NCI-H69 (cell line): ENCODE results near the gene COL28A1.
"Not testable (repeated sequence)": the region's sequence is repeated elsewhere in the genome, so short reads cannot be mapped to it uniquely, and the experiment has no call there.

Experiments
- DNase-seq: peaks from one replicate; lab custom pipeline; 2025; lab: John Stamatoyannopoulos, UW

The COL28A1 gene

GRCh38 chr7:7561591-7561990, 25.9 kb upstream of the COL28A1 start:
- not testable (repeated sequence) for DNase-seq

GRCh38 chr7:7557252-7557651, 21.6 kb upstream of the COL28A1 start:
- DNase-seq = no peak

GRCh38 chr7:7556852-7557251, 21.2 kb upstream of the COL28A1 start:
- no peak for DNase-seq

GRCh38 chr7:7554649-7555575, 19.2 kb upstream of the COL28A1 start:
- peak; percentile 99 for DNase-seq

- peak; percentile 98 for DNase-seq
These were observed 18.4 kb upstream of the COL28A1 start for GRCh38 chr7:7554021-7554432.

- peak; percentile 45 for DNase-seq
These were observed 17.7 kb upstream of the COL28A1 start for GRCh38 chr7:7553386-7553785.

- DNase-seq = no peak
These were observed 16.5 kb upstream of the COL28A1 start for GRCh38 chr7:7552199-7552598.

GRCh38 chr7:7550663-7551062, 15.0 kb upstream of the COL28A1 start:
- no peak for DNase-seq

GRCh38 chr7:7548407-7548806, 12.7 kb upstream of the COL28A1 start:
- no peak for DNase-seq

GRCh38 chr7:7542251-7542835, 6.7 kb upstream of the COL28A1 start:
- no peak for DNase-seq

GRCh38 chr7:7539711-7540110, 4.0 kb upstream of the COL28A1 start:
- no peak for DNase-seq

- DNase-seq = peak; percentile 12
These were observed 3.5 kb upstream of the COL28A1 start for GRCh38 chr7:7539152-7539551.

GRCh38 chr7:7537711-7538110, 2.0 kb upstream of the COL28A1 start:
- no peak for DNase-seq

GRCh38 chr7:7536396-7537019, 835 bp upstream of the COL28A1 start:
- DNase-seq = peak; percentile 72

GRCh38 chr7:7533831-7534430, 1.7 kb downstream of the COL28A1 start:
- DNase-seq = peak; percentile 29

- DNase-seq = peak; percentile 94
These were observed 6.3 kb downstream of the COL28A1 start for GRCh38 chr7:7529328-7529727.

- DNase-seq = no peak
These were observed 8.6 kb downstream of the COL28A1 start for GRCh38 chr7:7527047-7527446.

GRCh38 chr7:7526006-7526405, 9.7 kb downstream of the COL28A1 start:
- no peak for DNase-seq

GRCh38 chr7:7524121-7524520, 11.6 kb downstream of the COL28A1 start:
- DNase-seq = no peak

- DNase-seq = no peak
These were observed 13.3 kb downstream of the COL28A1 start for GRCh38 chr7:7522421-7522820.

GRCh38 chr7:7521259-7521658, 14.4 kb downstream of the COL28A1 start:
- DNase-seq = peak; percentile 28

- DNase-seq = no peak
These were observed 16.1 kb downstream of the COL28A1 start for GRCh38 chr7:7519528-7519927.

GRCh38 chr7:7519056-7519455, 16.6 kb downstream of the COL28A1 start:
- DNase-seq = no peak
